ENCODE measurements around the gene CHN2. TPM values are rescaled to one million over a fixed set of nuclear protein-coding genes. Genes with fewer than 3 reads are reported as not detected.

CHN2 gene
- total RNA-seq, 4 donors from 2014 or later = 8.0 to 9.8 (median 8.9) TPM

GRCh38 chr7:29444267-29444666 lies 249.7 kb downstream of the CHN2 start:
- H3K27me3 ChIP-seq = no peaks in the 10 kb centered on the region
- H3K9me3 ChIP-seq = no peaks in the 10 kb centered on the region
- no peaks in the 10 kb centered on the region for H3K36me3 ChIP-seq
- intact Hi-C loops (cut with DNase I) = no loop called here
- peaks cover 0 to 3% (median 0%) of the 10 kb centered on the region in 4 donors for H3K4me1 ChIP-seq
- no peak for TF ChIP-seq POLR2A (IDR thresholded peaks at IDR 0.05; ENCODE audit: low read depth)
- no peak overlapping the region for H3K27ac ChIP-seq (replicated peaks in 1 of 4)
- WGBS = 93% methylated on average over 3 of the region's 3 CpGs
- no peak overlapping the region for H3K4me3 ChIP-seq
- no peak for DNase-seq (ENCODE audit: extremely low spot score)

- WGBS = 90% methylated on average over 6 of the region's 6 CpGs
- no peak overlapping the region for H3K27ac ChIP-seq (replicated peaks in 1 of 4)
Measured at GRCh38 chr7:29445736-29446135, 251.2 kb downstream of the CHN2 start.

GRCh38 chr7:29447828-29448227 lies 253.3 kb downstream of the CHN2 start:
- 85% methylated on average over 3 of the region's 3 CpGs for WGBS
- H3K27ac ChIP-seq (replicated peaks in 1 of 4) = no peak overlapping the region
- no peak for DNase-seq (ENCODE audit: extremely low spot score)
- no peak for TF ChIP-seq CTCF (IDR thresholded peaks at IDR 0.05)
- TF ChIP-seq POLR2AphosphoS5 (IDR thresholded peaks at IDR 0.05) = no peak
- no peak for TF ChIP-seq POLR2A (IDR thresholded peaks at IDR 0.05; ENCODE audit: low read depth)
- TF ChIP-seq EP300 (IDR thresholded peaks at IDR 0.05) = no peak
- no peaks in the 10 kb centered on the region for H3K36me3 ChIP-seq
- H3K9me3 ChIP-seq = no peaks in the 10 kb centered on the region
- peaks cover 0 to under 1% (median 0%) of the 10 kb centered on the region in 4 donors for H3K4me1 ChIP-seq
- intact Hi-C loops (cut with DNase I) = no loop called here
- no peaks in the 10 kb centered on the region for H3K27me3 ChIP-seq
- no peak overlapping the region for H3K4me3 ChIP-seq

More at GRCh38 chr7:29445736-29446135, 251.2 kb downstream of the CHN2 start:
- Histone ChIP-seq H3K27me3 (no peaks in the 10 kb centered on the region), H3K36me3 (no peaks in the 10 kb centered on the region), H3K9me3 (no peaks in the 10 kb centered on the region), H3K4me1 (peaks cover 0 to 3% (median 0%) of the 10 kb centered on the region in 4 donors), H3K4me3 (no peak overlapping the region)
- TF ChIP-seq CTCF (IDR thresholded peaks at IDR 0.05) (no peak), POLR2AphosphoS5 (IDR thresholded peaks at IDR 0.05) (no peak), POLR2A (IDR thresholded peaks at IDR 0.05; ENCODE audit: low read depth) (no peak), EP300 (IDR thresholded peaks at IDR 0.05) (no peak)
- intact Hi-C loops (cut with DNase I) = no loop called here
- no peak for DNase-seq (ENCODE audit: extremely low spot score)

GRCh38 chr7:29449569-29450260 lies 255.1 kb downstream of the CHN2 start:
- H3K9me3 ChIP-seq = no peaks in the 10 kb centered on the region
- H3K27ac ChIP-seq (replicated peaks in 1 of 4) = no peak overlapping the region
- H3K27me3 ChIP-seq = no peaks in the 10 kb centered on the region
- H3K4me1 ChIP-seq = peaks cover 0 to 4% (median 0%) of the 10 kb centered on the region in 4 donors
- TF ChIP-seq POLR2AphosphoS5 (IDR thresholded peaks at IDR 0.05) = no peak
- no peak for TF ChIP-seq EP300 (IDR thresholded peaks at IDR 0.05)
- TF ChIP-seq POLR2A (IDR thresholded peaks at IDR 0.05; ENCODE audit: low read depth) = no peak
- TF ChIP-seq CTCF (IDR thresholded peaks at IDR 0.05) = no peak
- DNase-seq (ENCODE audit: extremely low spot score) = no peak
- intact Hi-C loops (cut with DNase I) = no loop called here
- WGBS = 84% methylated on average over 3 of the region's 3 CpGs
- no peak overlapping the region for H3K4me3 ChIP-seq
- no peaks in the 10 kb centered on the region for H3K36me3 ChIP-seq

- Histone ChIP-seq H3K4me1 (peaks cover 0 to 4% (median 0%) of the 10 kb centered on the region in 4 donors), H3K27me3 (no peaks in the 10 kb centered on the region), H3K27ac (replicated peaks in 1 of 4) (no peak overlapping the region), H3K36me3 (no peaks in the 10 kb centered on the region), H3K9me3 (no peaks in the 10 kb centered on the region), H3K4me3 (no peak overlapping the region)
- intact Hi-C loops (cut with DNase I) = no loop called here
- no peak for DNase-seq (ENCODE audit: extremely low spot score)
- 51% methylated on average over 2 of the region's 2 CpGs for WGBS
- TF ChIP-seq EP300 (IDR thresholded peaks at IDR 0.05) = no peak
Measured at GRCh38 chr7:29453021-29453420, 258.4 kb downstream of the CHN2 start.

- Histone ChIP-seq H3K36me3 (no peaks in the 10 kb centered on the region), H3K4me1 (peaks cover 0 to 4% (median 0%) of the 10 kb centered on the region in 4 donors), H3K9me3 (no peaks in the 10 kb centered on the region), H3K27me3 (no peaks in the 10 kb centered on the region), H3K27ac (replicated peaks in 1 of 4) (no peak overlapping the region), H3K4me3 (no peak overlapping the region)
- WGBS = 92% methylated on average over 4 of the region's 4 CpGs
- no peak for DNase-seq (ENCODE audit: extremely low spot score)
- TF ChIP-seq EP300 (IDR thresholded peaks at IDR 0.05) (no peak), POLR2A (IDR thresholded peaks at IDR 0.05; ENCODE audit: low read depth) (no peak), POLR2AphosphoS5 (IDR thresholded peaks at IDR 0.05) (no peak), CTCF (IDR thresholded peaks at IDR 0.05) (no peak)
- intact Hi-C loops (cut with DNase I) = no loop called here
Measured at GRCh38 chr7:29454464-29454863, 259.9 kb downstream of the CHN2 start.
